Measurements from ENCODE around the gene CPPED1.

Gene CPPED1
- total RNA-seq = 11.2 to 15.1 (median 11.4) reads per million in 3 donors

- Histone ChIP-seq H3K36me3 (ENCODE audit: control insufficient read depth, insufficient read depth, low read length) (no peaks in the 10 kb centered on the region), H3K27me3 (replicated peaks; ENCODE audit: control insufficient read depth, insufficient read depth, low read length, poor library complexity, severe bottlenecking) (no peaks in the 10 kb centered on the region), H3K27ac (ENCODE audit: insufficient read depth, low read length, poor library complexity, severe bottlenecking) (peak within 1 kb of the TSS; percentile 77), H3K9me3 (ENCODE audit: control insufficient read depth, low read length) (no peaks in the 10 kb centered on the region), H3K4me3 (ENCODE audit: insufficient read depth, low read depth, low read length, poor library complexity, severe bottlenecking) (peak within 1 kb of the TSS; percentile 81), H3K4me1 (ENCODE audit: control insufficient read depth, insufficient read depth, low read length, poor library complexity, severe bottlenecking) (peaks cover 7% of the 10 kb centered on the region)
- DNase-seq = peak; percentile 77 to 83 (median 81)
Observed at GRCh38 chr16:12803203-12804093, at the start of gene CPPED1. Gene CPPED1, minus strand, starts transcription at chr16:12803887. Its CDS starts 111 bp downstream, at chr16:12803776.

GRCh38 chr16:12850186-12850585, 46.5 kb upstream of the CPPED1 start:
- H3K27ac ChIP-seq (ENCODE audit: insufficient read depth, low read length, poor library complexity, severe bottlenecking) = no peak overlapping the region
- no peak for DNase-seq
- no peaks in the 10 kb centered on the region for H3K27me3 ChIP-seq (replicated peaks; ENCODE audit: control insufficient read depth, insufficient read depth, low read length, poor library complexity, severe bottlenecking)
- H3K4me3 ChIP-seq (ENCODE audit: insufficient read depth, low read depth, low read length, poor library complexity, severe bottlenecking) = no peak overlapping the region
- H3K36me3 ChIP-seq (ENCODE audit: control insufficient read depth, insufficient read depth, low read length) = no peaks in the 10 kb centered on the region
- no peaks in the 10 kb centered on the region for H3K4me1 ChIP-seq (ENCODE audit: control insufficient read depth, insufficient read depth, low read length, poor library complexity, severe bottlenecking)
- no peaks in the 10 kb centered on the region for H3K9me3 ChIP-seq (ENCODE audit: control insufficient read depth, low read length)

GRCh38 chr16:12846592-12846991, 42.9 kb upstream of the CPPED1 start:
- Histone ChIP-seq H3K27me3 (replicated peaks; ENCODE audit: control insufficient read depth, insufficient read depth, low read length, poor library complexity, severe bottlenecking) (no peaks in the 10 kb centered on the region), H3K4me3 (ENCODE audit: insufficient read depth, low read depth, low read length, poor library complexity, severe bottlenecking) (no peak overlapping the region), H3K27ac (ENCODE audit: insufficient read depth, low read length, poor library complexity, severe bottlenecking) (no peak overlapping the region), H3K36me3 (ENCODE audit: control insufficient read depth, insufficient read depth, low read length) (no peaks in the 10 kb centered on the region), H3K4me1 (ENCODE audit: control insufficient read depth, insufficient read depth, low read length, poor library complexity, severe bottlenecking) (no peaks in the 10 kb centered on the region), H3K9me3 (ENCODE audit: control insufficient read depth, low read length) (no peaks in the 10 kb centered on the region)
- no peak for DNase-seq

- Histone ChIP-seq H3K36me3 (ENCODE audit: control insufficient read depth, insufficient read depth, low read length) (no peaks in the 10 kb centered on the region), H3K4me3 (ENCODE audit: insufficient read depth, low read depth, low read length, poor library complexity, severe bottlenecking) (no peak overlapping the region), H3K27ac (ENCODE audit: insufficient read depth, low read length, poor library complexity, severe bottlenecking) (no peak overlapping the region), H3K9me3 (ENCODE audit: control insufficient read depth, low read length) (no peaks in the 10 kb centered on the region), H3K27me3 (replicated peaks; ENCODE audit: control insufficient read depth, insufficient read depth, low read length, poor library complexity, severe bottlenecking) (no peaks in the 10 kb centered on the region), H3K4me1 (ENCODE audit: control insufficient read depth, insufficient read depth, low read length, poor library complexity, severe bottlenecking) (no peaks in the 10 kb centered on the region)
- DNase-seq = no peak
Observed at GRCh38 chr16:12845282-12845681, 41.6 kb upstream of the CPPED1 start.

GRCh38 chr16:12837756-12838155, 34.1 kb upstream of the CPPED1 start:
- H3K4me3 ChIP-seq (ENCODE audit: insufficient read depth, low read depth, low read length, poor library complexity, severe bottlenecking) = no peak overlapping the region
- H3K27ac ChIP-seq (ENCODE audit: insufficient read depth, low read length, poor library complexity, severe bottlenecking) = no peak overlapping the region
- H3K36me3 ChIP-seq (ENCODE audit: control insufficient read depth, insufficient read depth, low read length) = no peaks in the 10 kb centered on the region
- no peak for DNase-seq
- H3K27me3 ChIP-seq (replicated peaks; ENCODE audit: control insufficient read depth, insufficient read depth, low read length, poor library complexity, severe bottlenecking) = no peaks in the 10 kb centered on the region
- H3K9me3 ChIP-seq (ENCODE audit: control insufficient read depth, low read length) = no peaks in the 10 kb centered on the region
- H3K4me1 ChIP-seq (ENCODE audit: control insufficient read depth, insufficient read depth, low read length, poor library complexity, severe bottlenecking) = no peaks in the 10 kb centered on the region

- Histone ChIP-seq H3K36me3 (ENCODE audit: control insufficient read depth, insufficient read depth, low read length) (no peaks in the 10 kb centered on the region), H3K4me3 (ENCODE audit: insufficient read depth, low read depth, low read length, poor library complexity, severe bottlenecking) (no peak overlapping the region), H3K27me3 (replicated peaks; ENCODE audit: control insufficient read depth, insufficient read depth, low read length, poor library complexity, severe bottlenecking) (no peaks in the 10 kb centered on the region), H3K27ac (ENCODE audit: insufficient read depth, low read length, poor library complexity, severe bottlenecking) (no peak overlapping the region), H3K9me3 (ENCODE audit: control insufficient read depth, low read length) (no peaks in the 10 kb centered on the region), H3K4me1 (ENCODE audit: control insufficient read depth, insufficient read depth, low read length, poor library complexity, severe bottlenecking) (no peaks in the 10 kb centered on the region)
- DNase-seq = no peak
Observed at GRCh38 chr16:12837291-12837690, 33.6 kb upstream of the CPPED1 start.

GRCh38 chr16:12833926-12834325, 30.2 kb upstream of the CPPED1 start:
- H3K27me3 ChIP-seq (replicated peaks; ENCODE audit: control insufficient read depth, insufficient read depth, low read length, poor library complexity, severe bottlenecking) = no peaks in the 10 kb centered on the region
- H3K4me1 ChIP-seq (ENCODE audit: control insufficient read depth, insufficient read depth, low read length, poor library complexity, severe bottlenecking) = no peaks in the 10 kb centered on the region
- no peak for DNase-seq
- no peak overlapping the region for H3K27ac ChIP-seq (ENCODE audit: insufficient read depth, low read length, poor library complexity, severe bottlenecking)
- H3K4me3 ChIP-seq (ENCODE audit: insufficient read depth, low read depth, low read length, poor library complexity, severe bottlenecking) = no peak overlapping the region
- H3K9me3 ChIP-seq (ENCODE audit: control insufficient read depth, low read length) = no peaks in the 10 kb centered on the region
- H3K36me3 ChIP-seq (ENCODE audit: control insufficient read depth, insufficient read depth, low read length) = no peaks in the 10 kb centered on the region

- no peaks in the 10 kb centered on the region for H3K9me3 ChIP-seq (ENCODE audit: control insufficient read depth, low read length)
- H3K36me3 ChIP-seq (ENCODE audit: control insufficient read depth, insufficient read depth, low read length) = no peaks in the 10 kb centered on the region
- DNase-seq = no peak
- no peak overlapping the region for H3K27ac ChIP-seq (ENCODE audit: insufficient read depth, low read length, poor library complexity, severe bottlenecking)
- no peaks in the 10 kb centered on the region for H3K27me3 ChIP-seq (replicated peaks; ENCODE audit: control insufficient read depth, insufficient read depth, low read length, poor library complexity, severe bottlenecking)
- no peaks in the 10 kb centered on the region for H3K4me1 ChIP-seq (ENCODE audit: control insufficient read depth, insufficient read depth, low read length, poor library complexity, severe bottlenecking)
- no peak overlapping the region for H3K4me3 ChIP-seq (ENCODE audit: insufficient read depth, low read depth, low read length, poor library complexity, severe bottlenecking)
Observed at GRCh38 chr16:12829096-12829888, 25.6 kb upstream of the CPPED1 start.

- H3K36me3 ChIP-seq (ENCODE audit: control insufficient read depth, insufficient read depth, low read length) = no peaks in the 10 kb centered on the region
- no peak overlapping the region for H3K4me3 ChIP-seq (ENCODE audit: insufficient read depth, low read depth, low read length, poor library complexity, severe bottlenecking)
- no peaks in the 10 kb centered on the region for H3K9me3 ChIP-seq (ENCODE audit: control insufficient read depth, low read length)
- no peaks in the 10 kb centered on the region for H3K27me3 ChIP-seq (replicated peaks; ENCODE audit: control insufficient read depth, insufficient read depth, low read length, poor library complexity, severe bottlenecking)
- H3K4me1 ChIP-seq (ENCODE audit: control insufficient read depth, insufficient read depth, low read length, poor library complexity, severe bottlenecking) = no peaks in the 10 kb centered on the region
- DNase-seq = no peak
- no peak overlapping the region for H3K27ac ChIP-seq (ENCODE audit: insufficient read depth, low read length, poor library complexity, severe bottlenecking)
Observed at GRCh38 chr16:12828206-12828605, 24.5 kb upstream of the CPPED1 start.

GRCh38 chr16:12826559-12826958, 22.9 kb upstream of the CPPED1 start:
- Histone ChIP-seq H3K4me1 (ENCODE audit: control insufficient read depth, insufficient read depth, low read length, poor library complexity, severe bottlenecking) (no peaks in the 10 kb centered on the region), H3K36me3 (ENCODE audit: control insufficient read depth, insufficient read depth, low read length) (no peaks in the 10 kb centered on the region), H3K4me3 (ENCODE audit: insufficient read depth, low read depth, low read length, poor library complexity, severe bottlenecking) (no peak overlapping the region), H3K9me3 (ENCODE audit: control insufficient read depth, low read length) (no peaks in the 10 kb centered on the region), H3K27me3 (replicated peaks; ENCODE audit: control insufficient read depth, insufficient read depth, low read length, poor library complexity, severe bottlenecking) (no peaks in the 10 kb centered on the region), H3K27ac (ENCODE audit: insufficient read depth, low read length, poor library complexity, severe bottlenecking) (no peak overlapping the region)
- DNase-seq = no peak

Measured in effector memory CD4-positive, alpha-beta T cell (primary cell).